GM06990 (cell line): ENCODE data around the gene KCNS3.

Experiments
- DNase-seq: peaks from one replicate; pipeline ENCODE4 v3.0.0-alpha.2; 2011; ENCODE audit not compliant: insufficient read length; ENCODE audit errors: extremely low read depth
- H3K27me3 ChIP-seq: replicated peaks from 2 replicates; pipeline ENCODE4 v1.6.0; 2011; ENCODE audit warnings: low read length; ENCODE audit not compliant: control insufficient read depth, insufficient read depth
- H3K36me3 ChIP-seq: 2 replicates; pipeline ENCODE4 v1.5.1; 2011; ENCODE audit warnings: low read length; ENCODE audit not compliant: control insufficient read depth, insufficient read depth
- H3K4me3 ChIP-seq: replicated peaks from 2 replicates; pipeline ENCODE4 v1.5.1; 2011; ENCODE audit warnings: low read depth, mild to moderate bottlenecking, control low read depth, low read length
- TF ChIP-seq, protein P1 (sequence below): IDR thresholded peaks from 2 replicates; pipeline ENCODE4 v1.5.1; 2011; ENCODE audit warnings: low read length, control low read depth, mild to moderate bottlenecking, inconsistent platforms; ENCODE audit not compliant: insufficient read depth, poor library complexity, severe bottlenecking

The KCNS3 gene

GRCh38 chr2:17934721-17935120 lies 56.3 kb downstream of the KCNS3 start:
- Histone ChIP-seq H3K27me3 (peaks cover 2% of the 10 kb centered on the region; the same call in 1 of the 2 replicates), H3K36me3 (no peaks in the 10 kb centered on the region), H3K4me3 (no peak overlapping the region)
- no peak for DNase-seq
- TF ChIP-seq, protein P1, sequence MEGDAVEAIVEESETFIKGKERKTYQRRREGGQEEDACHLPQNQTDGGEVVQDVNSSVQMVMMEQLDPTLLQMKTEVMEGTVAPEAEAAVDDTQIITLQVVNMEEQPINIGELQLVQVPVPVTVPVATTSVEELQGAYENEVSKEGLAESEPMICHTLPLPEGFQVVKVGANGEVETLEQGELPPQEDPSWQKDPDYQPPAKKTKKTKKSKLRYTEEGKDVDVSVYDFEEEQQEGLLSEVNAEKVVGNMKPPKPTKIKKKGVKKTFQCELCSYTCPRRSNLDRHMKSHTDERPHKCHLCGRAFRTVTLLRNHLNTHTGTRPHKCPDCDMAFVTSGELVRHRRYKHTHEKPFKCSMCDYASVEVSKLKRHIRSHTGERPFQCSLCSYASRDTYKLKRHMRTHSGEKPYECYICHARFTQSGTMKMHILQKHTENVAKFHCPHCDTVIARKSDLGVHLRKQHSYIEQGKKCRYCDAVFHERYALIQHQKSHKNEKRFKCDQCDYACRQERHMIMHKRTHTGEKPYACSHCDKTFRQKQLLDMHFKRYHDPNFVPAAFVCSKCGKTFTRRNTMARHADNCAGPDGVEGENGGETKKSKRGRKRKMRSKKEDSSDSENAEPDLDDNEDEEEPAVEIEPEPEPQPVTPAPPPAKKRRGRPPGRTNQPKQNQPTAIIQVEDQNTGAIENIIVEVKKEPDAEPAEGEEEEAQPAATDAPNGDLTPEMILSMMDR, result no peak

DNA sequence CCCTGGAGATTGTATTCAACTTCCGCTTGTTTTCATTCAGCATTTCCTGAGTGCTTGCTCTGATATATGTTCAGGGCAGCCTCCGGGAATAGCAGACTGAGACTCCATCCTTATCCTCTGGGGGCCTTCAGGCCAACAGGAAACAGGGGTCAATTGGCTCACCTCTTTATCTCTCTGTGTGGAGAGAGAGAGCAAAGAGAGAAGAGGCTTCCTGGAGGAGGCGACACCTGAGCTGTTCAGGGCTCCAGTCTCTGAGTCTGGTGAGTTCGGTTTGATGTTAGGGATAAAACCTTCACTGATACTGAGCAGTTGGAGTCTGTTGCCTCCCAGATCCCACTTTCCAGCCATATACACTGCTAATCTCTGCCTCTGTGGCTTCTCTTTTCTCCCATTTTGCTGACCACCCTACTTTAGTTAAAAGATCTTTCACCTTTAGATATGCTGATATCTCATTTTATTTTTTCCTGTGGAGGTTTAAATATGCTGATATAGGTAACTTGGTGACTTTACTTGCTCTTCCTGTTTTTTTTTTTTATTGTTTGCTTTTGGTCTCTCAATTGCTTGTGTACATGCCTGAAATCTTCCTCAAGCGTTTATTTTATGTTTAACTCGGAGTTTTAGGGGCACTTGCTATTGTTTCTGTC lies 56.9 kb downstream of the KCNS3 start:
- DNase-seq, result no peak

GRCh38 chr2:17936599-17936998 lies 58.1 kb downstream of the KCNS3 start:
- H3K36me3 ChIP-seq, result no peaks in the 10 kb centered on the region
- H3K4me3 ChIP-seq, result no peak overlapping the region
- TF ChIP-seq, protein P1, result no peak
- H3K27me3 ChIP-seq, result peaks cover 2% of the 10 kb centered on the region; the same call in 1 of the 2 replicates
- no peak for DNase-seq

More for the DNA sequence above, 56.9 kb downstream of the KCNS3 start:
- Histone ChIP-seq H3K4me3 (no peak overlapping the region), H3K36me3 (no peaks in the 10 kb centered on the region), H3K27me3 (peaks cover 2% of the 10 kb centered on the region; the same call in 1 of the 2 replicates)
- TF ChIP-seq, protein P1, result no peak

DNA sequence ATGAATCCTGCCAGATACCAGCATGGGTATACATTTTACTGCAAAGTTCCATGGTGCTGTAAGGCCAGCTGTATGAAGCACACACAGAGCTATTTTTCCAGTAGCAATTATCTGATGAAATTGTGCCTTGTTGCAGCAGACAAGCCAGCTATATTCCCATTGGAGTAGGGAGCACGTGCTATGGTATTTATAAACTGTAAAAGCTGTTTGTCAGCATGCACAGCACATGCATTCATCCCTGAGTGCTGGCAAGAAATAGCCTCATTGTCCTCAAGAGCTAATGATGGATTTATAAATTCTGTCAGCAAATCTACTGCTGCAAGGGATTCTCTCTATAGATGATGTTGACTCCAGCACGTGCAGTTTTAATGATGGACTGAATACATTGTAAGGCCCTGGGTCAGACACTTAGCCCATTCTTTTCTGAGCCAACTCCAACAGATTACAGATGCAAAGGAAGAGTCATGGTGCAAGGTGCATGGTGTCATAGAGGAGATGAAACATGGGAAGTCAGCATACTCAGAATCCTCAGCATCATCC lies 61.7 kb downstream of the KCNS3 start:
- H3K36me3 ChIP-seq, result no peaks in the 10 kb centered on the region
- TF ChIP-seq, protein P1, result no peak
- no peaks in the 10 kb centered on the region; the same call in 1 of the 2 replicates for H3K27me3 ChIP-seq
- no peak overlapping the region for H3K4me3 ChIP-seq
- DNase-seq, result no peak

- no peaks in the 10 kb centered on the region for H3K36me3 ChIP-seq
- no peak for DNase-seq
- H3K27me3 ChIP-seq, result no peaks in the 10 kb centered on the region
- H3K4me3 ChIP-seq, result no peak overlapping the region
- TF ChIP-seq, protein P1, result no peak
These were observed 65.0 kb downstream of the KCNS3 start for GRCh38 chr2:17943444-17943843.
